Trophoblast cell (in vitro differentiated cells and primary cell): Measurements from ENCODE around the gene NLRC5.

Experiments used
- DNase-seq, 2 donors: peaks; one replicate each; pipeline ENCODE4 v3.0.0-alpha.2; 2016
- H2AFZ ChIP-seq: 2 replicates; pipeline ENCODE4 v1.6.1; 2013; ENCODE audit warnings: low read length, moderate library complexity, mild to moderate bottlenecking; ENCODE audit not compliant: insufficient read depth, poor library complexity
- H2AK5ac ChIP-seq: 2 replicates; pipeline ENCODE4 v1.6.1; 2013; ENCODE audit warnings: mild to moderate bottlenecking, low read length
- H2BK120ac ChIP-seq: 2 replicates; pipeline ENCODE4 v1.6.1; 2013; ENCODE audit warnings: low read length, mild to moderate bottlenecking, moderate library complexity; ENCODE audit not compliant: insufficient read depth, poor library complexity
- H2BK12ac ChIP-seq: 2 replicates; pipeline ENCODE4 v1.6.1; 2013; ENCODE audit warnings: mild to moderate bottlenecking, low read length, moderate library complexity
- H2BK5ac ChIP-seq: 2 replicates; pipeline ENCODE4 v1.6.1; 2013; ENCODE audit warnings: low read length, low read depth, moderate library complexity, mild to moderate bottlenecking; ENCODE audit not compliant: poor library complexity
- H3K14ac ChIP-seq: 2 replicates; pipeline ENCODE4 v1.6.1; 2013; ENCODE audit warnings: mild to moderate bottlenecking, low read length
- H3K18ac ChIP-seq: 2 replicates; pipeline ENCODE4 v1.6.1; 2013; ENCODE audit warnings: mild to moderate bottlenecking, low read length
- H3K23ac ChIP-seq: 2 replicates; pipeline ENCODE4 v1.6.1; 2013; ENCODE audit warnings: low read length
- H3K27ac ChIP-seq: 2 replicates; pipeline ENCODE4 v1.5.1; 2013; ENCODE audit warnings: low read depth, mild to moderate bottlenecking, inconsistent platforms, low read length, moderate library complexity
- H3K27me3 ChIP-seq: 2 replicates; pipeline ENCODE4 v1.6.1; 2013; ENCODE audit warnings: inconsistent platforms, mild to moderate bottlenecking, low read length, moderate library complexity; ENCODE audit not compliant: insufficient read depth
- H3K36me3 ChIP-seq, 2 experiments: 1 replicate in 1 of 2; 2 replicates in 1 of 2; pipeline ENCODE4 v1.6.1; 2013; ENCODE audit warnings: low read length in 2 of 2, mild to moderate bottlenecking in 2 of 2, moderate library complexity in 1 of 2; ENCODE audit not compliant: insufficient read depth in 2 of 2, control insufficient read depth in 1 of 2
- H3K4ac ChIP-seq: 2 replicates; pipeline ENCODE4 v1.6.1; 2013; ENCODE audit warnings: low read depth, mild to moderate bottlenecking, low read length, moderate library complexity
- H3K4me1 ChIP-seq, 2 experiments: 1 replicate in 1 of 2; 2 replicates in 1 of 2; pipeline ENCODE4 v1.6.1; 2013; ENCODE audit warnings: low read length in 2 of 2, mild to moderate bottlenecking in 2 of 2, moderate library complexity in 1 of 2; ENCODE audit not compliant: insufficient read depth in 2 of 2, control insufficient read depth in 1 of 2
- H3K4me2 ChIP-seq: 2 replicates; pipeline ENCODE4 v1.6.1; 2013; ENCODE audit warnings: inconsistent platforms, mild to moderate bottlenecking, low read length, moderate library complexity
- H3K4me3 ChIP-seq: 2 replicates; pipeline ENCODE4 v1.5.1; 2013; ENCODE audit warnings: mild to moderate bottlenecking, low read depth, low read length, inconsistent platforms
- H3K79me1 ChIP-seq: one replicate; pipeline ENCODE4 v1.6.1; 2013; ENCODE audit warnings: low read length
- H3K79me2 ChIP-seq: 2 replicates; pipeline ENCODE4 v1.6.1; 2013; ENCODE audit warnings: low read length, mild to moderate bottlenecking; ENCODE audit not compliant: control insufficient read depth, insufficient read depth, poor library complexity
- H3K9ac ChIP-seq: 2 replicates; pipeline ENCODE4 v1.6.1; 2013; ENCODE audit warnings: mild to moderate bottlenecking, low read length
- H3K9me3 ChIP-seq: 2 replicates; pipeline ENCODE4 v1.6.1; 2013; ENCODE audit warnings: low read depth, mild to moderate bottlenecking, control low read depth, inconsistent platforms, low read length; ENCODE audit not compliant: insufficient read depth
- H4K12ac ChIP-seq: 2 replicates; pipeline ENCODE4 v1.6.1; 2013; ENCODE audit warnings: low read depth, mild to moderate bottlenecking, low read length, moderate library complexity
- H4K8ac ChIP-seq: 2 replicates; pipeline ENCODE4 v1.6.1; 2013; ENCODE audit warnings: low read depth, mild to moderate bottlenecking, low read length, moderate library complexity
- H4K91ac ChIP-seq: one replicate; pipeline ENCODE4 v1.6.1; 2013; ENCODE audit warnings: low read depth, mild to moderate bottlenecking, low read length, moderate library complexity
- WGBS: extraction: QIAGEN DNeasy Blood & Tissue Kit; methylation state at CpG from one replicate; pipeline ENCODE4 v1.1.7; 2013; ENCODE audit warnings: missing lambda C conversion rate; ENCODE audit not compliant: insufficient read length, insufficient coverage; ENCODE audit errors: extremely low coverage; 5-methylcytosine and 5-hydroxymethylcytosine counted together

Gene NLRC5

DNA sequence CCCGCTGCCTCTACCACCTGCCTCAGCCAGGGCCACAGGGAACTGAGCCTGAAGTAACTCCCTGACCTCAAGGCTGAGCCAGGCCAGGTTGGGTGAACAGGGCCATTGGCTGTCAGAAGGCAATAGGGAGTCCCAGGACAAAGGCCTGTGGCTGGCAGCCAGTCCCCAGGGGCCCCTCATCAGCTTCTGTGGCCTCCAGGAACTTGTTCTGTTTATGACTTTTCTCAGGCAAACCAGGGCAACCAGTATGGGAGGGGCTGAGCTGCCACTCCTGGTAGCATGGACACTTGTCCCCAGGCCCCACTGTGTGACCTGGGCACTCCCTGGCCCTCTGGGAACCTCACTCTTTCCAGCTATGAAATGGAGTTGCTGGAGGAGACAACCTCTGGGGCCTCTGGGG, 143.1 kb downstream of the NLRC5 start:
- Histone ChIP-seq H3K27me3 (no peaks in the 10 kb centered on the region), H3K14ac (no peak overlapping the region), H2BK120ac (no peak overlapping the region), H2AFZ (no peak overlapping the region), H2BK12ac (no peak overlapping the region), H3K4me2 (no peak overlapping the region), H3K36me3 (peaks cover 12 to 16% of the 10 kb centered on the region in 2 experiments), H3K18ac (no peak overlapping the region), H3K4me3 (no peak overlapping the region), H3K4ac (no peak overlapping the region), H3K9me3 (peaks cover 1% of the 10 kb centered on the region), H3K27ac (no peak overlapping the region), H3K4me1 (peaks cover 0 to 2% of the 10 kb centered on the region in 2 experiments), H3K23ac (no peak overlapping the region), H2AK5ac (no peak overlapping the region), H3K9ac (no peak overlapping the region), H4K91ac (no peak overlapping the region), H4K12ac (no peak overlapping the region), H2BK5ac (no peak overlapping the region), H4K8ac (no peak overlapping the region), H3K79me2 (no peaks in the 10 kb centered on the region), H3K79me1 (no peaks in the 10 kb centered on the region)
- WGBS: no CpG with 5 or more reads among the region's 1 CpG
- no peak for DNase-seq

DNA sequence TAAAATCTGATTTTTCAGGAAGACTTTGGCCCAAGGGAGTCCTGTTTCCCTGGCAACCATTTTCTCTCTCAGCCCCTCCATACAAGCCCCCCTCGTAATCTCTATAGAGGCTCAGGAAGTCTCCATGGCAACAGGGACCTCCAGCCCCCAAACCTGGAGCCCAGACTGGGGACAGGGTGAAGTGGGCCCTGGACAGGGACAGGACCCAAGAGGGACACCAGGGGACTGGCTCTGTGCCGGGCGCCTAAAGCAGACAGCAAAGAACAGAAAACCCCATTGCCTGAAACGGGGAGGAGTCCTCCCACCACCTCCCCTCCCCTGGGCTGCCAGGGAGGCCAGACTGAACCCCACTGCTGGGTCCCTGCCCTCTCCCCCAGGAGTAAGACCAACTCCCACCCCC, 143.7 kb downstream of the NLRC5 start:
- Histone ChIP-seq H2AK5ac (no peak overlapping the region), H3K36me3 (peaks cover 14 to 19% of the 10 kb centered on the region in 2 experiments), H3K14ac (no peak overlapping the region), H3K79me2 (no peaks in the 10 kb centered on the region), H4K91ac (no peak overlapping the region), H3K9ac (no peak overlapping the region), H3K4me2 (no peak overlapping the region), H3K4ac (no peak overlapping the region), H3K4me1 (peaks cover 0 to 5% of the 10 kb centered on the region in 2 experiments), H4K12ac (no peak overlapping the region), H2AFZ (no peak overlapping the region), H3K79me1 (no peaks in the 10 kb centered on the region), H3K18ac (no peak overlapping the region), H2BK12ac (no peak overlapping the region), H2BK5ac (no peak overlapping the region), H3K23ac (no peak overlapping the region), H3K27ac (no peak overlapping the region), H4K8ac (no peak overlapping the region), H3K27me3 (no peaks in the 10 kb centered on the region), H3K4me3 (no peak overlapping the region), H3K9me3 (peaks cover 1% of the 10 kb centered on the region), H2BK120ac (no peak overlapping the region)
- WGBS: no CpG with 5 or more reads among the region's 4 CpGs
- no peak for DNase-seq
